ENCODE results near the gene CA14.

Gene CA14

GRCh38 chr1:150233359-150234308 lies 23.9 kb upstream of the CA14 start:
- peaks cover 59% of the 10 kb centered on the region for H3K79me2 ChIP-seq (ENCODE audit: insufficient read depth, low read length)
- H3K4me3 ChIP-seq (ENCODE audit: insufficient read depth, low read length, poor library complexity, severe bottlenecking) = peak overlapping the region; percentile 79
- H3K27me3 ChIP-seq (ENCODE audit: low read length) = no peaks in the 10 kb centered on the region
- no peak overlapping the region for H2AFZ ChIP-seq (ENCODE audit: low read depth, low read length, severe bottlenecking)
- H4K20me1 ChIP-seq (ENCODE audit: low read depth, low read length) = no peaks in the 10 kb centered on the region; the same call in 1 of the 2 replicates
- no peak for TF ChIP-seq CTCF (IDR thresholded peaks at IDR 0.05; ENCODE audit: insufficient read depth, low read length, poor library complexity, severe bottlenecking)
- TF ChIP-seq EZH2phosphoT487 (conservative IDR thresholded peaks at IDR 0.05; ENCODE audit: low read length) = no peak
- no peaks in the 10 kb centered on the region for H3K9me3 ChIP-seq (ENCODE audit: insufficient read depth, low read length)
- peak overlapping the region; percentile 94 for H3K27ac ChIP-seq (ENCODE audit: low read depth, low read length)
- peaks cover 22% of the 10 kb centered on the region for H3F3A ChIP-seq (ENCODE audit: insufficient read depth)
- peak overlapping the region; percentile 80 for H3K4me2 ChIP-seq (ENCODE audit: low read depth, low read length, poor library complexity, severe bottlenecking)
- H3K9me2 ChIP-seq (replicated peaks; ENCODE audit: insufficient read depth, low read length) = no peaks in the 10 kb centered on the region
- H3K36me3 ChIP-seq (ENCODE audit: low read length) = peaks cover 11% of the 10 kb centered on the region; the same call in 1 of the 2 replicates
- H3K9ac ChIP-seq (ENCODE audit: low read length) = peak overlapping the region; percentile 100

- Histone ChIP-seq H4K20me1 (ENCODE audit: low read depth, low read length) (no peaks in the 10 kb centered on the region; the same call in 1 of the 2 replicates), H3K79me2 (ENCODE audit: insufficient read depth, low read length) (peaks cover 59% of the 10 kb centered on the region), H3K27me3 (ENCODE audit: low read length) (no peaks in the 10 kb centered on the region), H3K4me2 (ENCODE audit: low read depth, low read length, poor library complexity, severe bottlenecking) (peak overlapping the region; percentile 80), H3K27ac (ENCODE audit: low read depth, low read length) (peak overlapping the region; percentile 94), H3K9me3 (ENCODE audit: insufficient read depth, low read length) (no peaks in the 10 kb centered on the region), H3K4me3 (ENCODE audit: insufficient read depth, low read length, poor library complexity, severe bottlenecking) (peak overlapping the region; percentile 79), H3K9me2 (replicated peaks; ENCODE audit: insufficient read depth, low read length) (no peaks in the 10 kb centered on the region), H3K9ac (ENCODE audit: low read length) (peak overlapping the region; percentile 100), H2AFZ (ENCODE audit: low read depth, low read length, severe bottlenecking) (no peak overlapping the region), H3F3A (ENCODE audit: insufficient read depth) (peaks cover 22% of the 10 kb centered on the region), H3K36me3 (ENCODE audit: low read length) (peaks cover 11% of the 10 kb centered on the region; the same call in 1 of the 2 replicates)
- TF ChIP-seq EZH2phosphoT487 (conservative IDR thresholded peaks at IDR 0.05; ENCODE audit: low read length) (no peak), CTCF (IDR thresholded peaks at IDR 0.05; ENCODE audit: insufficient read depth, low read length, poor library complexity, severe bottlenecking) (no peak)
Measured at GRCh38 chr1:150234309-150234565, 23.3 kb upstream of the CA14 start.

- H3K9ac ChIP-seq (ENCODE audit: low read length) = peak overlapping the region; percentile 100
- no peaks in the 10 kb centered on the region for H3K27me3 ChIP-seq (ENCODE audit: low read length)
- peaks cover 22% of the 10 kb centered on the region for H3F3A ChIP-seq (ENCODE audit: insufficient read depth)
- no peak overlapping the region for H2AFZ ChIP-seq (ENCODE audit: low read depth, low read length, severe bottlenecking)
- H3K9me3 ChIP-seq (ENCODE audit: insufficient read depth, low read length) = no peaks in the 10 kb centered on the region
- H3K27ac ChIP-seq (ENCODE audit: low read depth, low read length) = peak overlapping the region; percentile 94
- peaks cover 10% of the 10 kb centered on the region; the same call in 1 of the 2 replicates for H3K36me3 ChIP-seq (ENCODE audit: low read length)
- peak overlapping the region; percentile 79 for H3K4me3 ChIP-seq (ENCODE audit: insufficient read depth, low read length, poor library complexity, severe bottlenecking)
- H3K79me2 ChIP-seq (ENCODE audit: insufficient read depth, low read length) = peaks cover 58% of the 10 kb centered on the region
- H4K20me1 ChIP-seq (ENCODE audit: low read depth, low read length) = no peaks in the 10 kb centered on the region; the same call in 1 of the 2 replicates
- H3K9me2 ChIP-seq (replicated peaks; ENCODE audit: insufficient read depth, low read length) = no peaks in the 10 kb centered on the region
- TF ChIP-seq EZH2phosphoT487 (conservative IDR thresholded peaks at IDR 0.05; ENCODE audit: low read length) (no peak), CTCF (IDR thresholded peaks at IDR 0.05; ENCODE audit: insufficient read depth, low read length, poor library complexity, severe bottlenecking) (no peak)
- H3K4me2 ChIP-seq (ENCODE audit: low read depth, low read length, poor library complexity, severe bottlenecking) = peak overlapping the region; percentile 80
Measured at GRCh38 chr1:150234566-150235293, 22.8 kb upstream of the CA14 start.

All from SU-DHL-6 (cell line).